KMS-11 (cell line): ENCODE measurements around the gene DHX9.

ENCODE experiments used
- H2AFZ ChIP-seq: fragments of 200-600 bp; sonication (generic); 2 replicates; pipeline ENCODE4 v1.6.1; 2016; ENCODE audit warnings: antibody characterized with exemption, mixed run types, low read depth
- H3K27ac ChIP-seq: fragments of 200-600 bp; sonication (generic); 2 replicates; pipeline ENCODE4 v1.6.1; 2016; ENCODE audit warnings: mild to moderate bottlenecking, mixed run types
- H3K27me3 ChIP-seq: fragments of 200-600 bp; sonication (generic); 2 replicates; pipeline ENCODE4 v1.6.1; 2017; ENCODE audit warnings: mild to moderate bottlenecking, low read depth, mixed run types, moderate library complexity; ENCODE audit not compliant: insufficient read depth
- H3K36me3 ChIP-seq: fragments of 200-600 bp; sonication (generic); 2 replicates; pipeline ENCODE4 v1.6.1; 2017; ENCODE audit warnings: mild to moderate bottlenecking, mixed run types; ENCODE audit not compliant: insufficient read depth
- H3K4me1 ChIP-seq: fragments of 200-600 bp; sonication (generic); 2 replicates; pipeline ENCODE4 v1.6.1; 2016; ENCODE audit warnings: mild to moderate bottlenecking, low read depth, mixed run types; ENCODE audit not compliant: poor library complexity, severe bottlenecking
- H3K4me2 ChIP-seq: fragments of 200-600 bp; sonication (generic); 2 replicates; pipeline ENCODE4 v1.7.0; 2016; ENCODE audit warnings: mild to moderate bottlenecking, mixed run types
- H3K4me3 ChIP-seq: fragments of 200-600 bp; sonication (generic); IDR thresholded peaks from 2 replicates; pipeline ENCODE4 v1.6.1; 2017; ENCODE audit warnings: low read depth, low read length, mixed read lengths; ENCODE audit not compliant: insufficient read depth
- H3K79me2 ChIP-seq: fragments of 200-600 bp; sonication (generic); 2 replicates; pipeline ENCODE4 v1.6.1; 2016; ENCODE audit warnings: low read depth, mixed run types; ENCODE audit not compliant: insufficient read depth
- H3K9ac ChIP-seq: fragments of 200-600 bp; sonication (generic); 2 replicates; pipeline ENCODE4 v1.6.1; 2016; ENCODE audit warnings: mild to moderate bottlenecking, mixed run types
- H4K20me1 ChIP-seq: fragments of 200-600 bp; sonication (generic); 2 replicates; pipeline ENCODE4 v1.6.1; 2016; ENCODE audit warnings: mild to moderate bottlenecking, mixed run types; ENCODE audit not compliant: insufficient read depth
- CTCF ChIP-seq: fragments of 200-600 bp; sonication (generic); conservative IDR thresholded peaks from 2 replicates; pipeline ENCODE4 v1.6.1; 2017; ENCODE audit warnings: low read depth, mild to moderate bottlenecking, antibody characterized with exemption, low read length, moderate library complexity, mixed read lengths

DHX9 gene

GRCh38 chr1:182817802-182818201, 21.3 kb upstream of the DHX9 start:
- H3K4me1 ChIP-seq = no peaks in the 10 kb centered on the region
- TF ChIP-seq CTCF = no peak

GRCh38 chr1:182823220-182823619, 15.9 kb upstream of the DHX9 start:
- Histone ChIP-seq H3K4me2 (no peak overlapping the region), H2AFZ (no peak overlapping the region), H3K4me1 (peaks cover 25% of the 10 kb centered on the region), H4K20me1 (no peaks in the 10 kb centered on the region), H3K9ac (no peak overlapping the region), H3K4me3 (no peak overlapping the region), H3K27ac (no peak overlapping the region), H3K27me3 (no peaks in the 10 kb centered on the region), H3K79me2 (no peaks in the 10 kb centered on the region), H3K36me3 (no peaks in the 10 kb centered on the region)
- TF ChIP-seq CTCF = no peak

More at GRCh38 chr1:182817802-182818201, 21.3 kb upstream of the DHX9 start:
- Histone ChIP-seq H3K36me3 (no peaks in the 10 kb centered on the region), H3K79me2 (no peaks in the 10 kb centered on the region), H3K4me3 (no peak overlapping the region), H4K20me1 (no peaks in the 10 kb centered on the region), H3K4me2 (no peak overlapping the region), H3K27ac (no peak overlapping the region), H3K9ac (no peak overlapping the region), H2AFZ (no peak overlapping the region), H3K27me3 (no peaks in the 10 kb centered on the region)

- Histone ChIP-seq H3K27ac (no peak overlapping the region), H3K4me3 (no peak overlapping the region), H3K36me3 (no peaks in the 10 kb centered on the region; the same call in 1 of the 2 replicates), H4K20me1 (no peaks in the 10 kb centered on the region), H3K27me3 (no peaks in the 10 kb centered on the region), H2AFZ (no peak overlapping the region), H3K4me1 (peaks cover 27% of the 10 kb centered on the region), H3K9ac (no peak overlapping the region), H3K4me2 (peak overlapping the region; percentile 77), H3K79me2 (no peaks in the 10 kb centered on the region)
- no peak for TF ChIP-seq CTCF
These were observed 12.3 kb upstream of the DHX9 start for GRCh38 chr1:182826892-182827291.

- no peak for TF ChIP-seq CTCF
- no peak overlapping the region for H3K9ac ChIP-seq
- H3K79me2 ChIP-seq = no peaks in the 10 kb centered on the region
- H2AFZ ChIP-seq = no peak overlapping the region
- H3K27me3 ChIP-seq = no peaks in the 10 kb centered on the region
- no peaks in the 10 kb centered on the region; the same call in 1 of the 2 replicates for H3K36me3 ChIP-seq
- no peak overlapping the region for H3K4me2 ChIP-seq
- H3K27ac ChIP-seq = no peak overlapping the region
- no peak overlapping the region for H3K4me3 ChIP-seq
- no peaks in the 10 kb centered on the region for H4K20me1 ChIP-seq
- H3K4me1 ChIP-seq = peaks cover 27% of the 10 kb centered on the region
These were observed 9.7 kb upstream of the DHX9 start for GRCh38 chr1:182829285-182829932.
